Stimulated activated CD8-positive, alpha-beta memory T cell treated with anti-CD3 and anti-CD28 coated beads, Interleukin-4, amount 100 ng/mL, for 48 hours (primary cell): ENCODE data around the gene ZNF816.
A peak's percentile ranks its signal among the peaks of the same experiment; 100 is the strongest.
"Not testable (repeated sequence)": the region's sequence is repeated elsewhere in the genome, so short reads cannot be mapped to it uniquely, and the experiment has no call there.

Source experiments
- DNase-seq: peaks from one replicate; pipeline ENCODE4 v3.0.0-alpha.2; 2020

The ZNF816 gene

DNA sequence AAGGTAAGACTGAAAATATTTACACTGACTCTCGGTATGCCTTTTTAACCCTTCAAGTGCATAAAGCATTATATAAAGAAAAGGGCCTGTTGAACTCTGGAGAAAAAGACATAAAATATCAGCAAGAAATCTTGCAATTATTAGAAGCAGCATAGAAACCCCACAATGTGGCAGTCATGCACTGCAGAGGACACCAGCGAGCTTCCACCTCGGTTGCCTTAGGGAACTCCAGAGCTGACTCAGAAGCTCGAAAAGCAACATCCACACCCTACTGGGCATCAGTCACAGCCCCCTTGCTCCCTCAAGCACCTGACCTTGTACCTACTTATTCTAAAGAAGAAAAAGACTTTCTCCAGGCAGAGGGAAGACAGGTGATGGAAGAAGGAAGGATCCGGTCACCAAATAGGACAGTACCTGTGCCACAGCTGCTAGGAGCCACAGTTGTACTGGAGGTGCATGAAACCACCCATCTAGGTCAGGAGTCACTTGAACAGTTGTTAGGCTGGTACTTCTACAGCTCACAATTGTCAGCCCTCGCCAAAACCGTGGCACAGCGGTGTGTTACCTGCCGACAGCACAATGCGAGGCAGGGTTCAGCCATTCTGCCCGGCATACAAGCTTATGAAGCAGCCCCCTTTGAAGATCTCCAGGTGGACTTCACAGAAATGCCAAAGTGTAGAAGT is 2.9 kb downstream of the ZNF816 start:
- DNase-seq: no peak

- DNase-seq: no peak
These were observed 5.1 kb downstream of the ZNF816 start for GRCh38 chr19:52957591-52957990.

DNA sequence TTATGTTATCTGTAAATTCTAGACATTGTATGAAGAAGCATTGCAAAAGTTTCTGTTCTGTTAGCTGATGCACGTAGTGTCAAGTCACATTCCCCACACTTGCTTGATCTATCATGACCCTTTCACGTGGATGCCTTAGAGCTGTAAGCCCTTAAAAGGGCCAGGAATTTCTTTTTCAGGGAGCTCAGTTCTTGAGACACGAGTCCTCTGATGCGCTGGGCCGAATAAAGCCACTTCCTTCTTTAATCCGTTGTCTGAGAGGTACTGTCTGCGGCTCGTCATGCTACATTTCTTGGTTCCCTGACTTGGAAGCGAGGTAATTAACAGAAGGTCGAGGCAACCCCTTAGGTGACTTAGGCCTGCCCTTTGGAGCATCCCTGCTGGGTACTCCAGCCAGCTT is 5.8 kb downstream of the ZNF816 start:
- DNase-seq: no peak

DNA sequence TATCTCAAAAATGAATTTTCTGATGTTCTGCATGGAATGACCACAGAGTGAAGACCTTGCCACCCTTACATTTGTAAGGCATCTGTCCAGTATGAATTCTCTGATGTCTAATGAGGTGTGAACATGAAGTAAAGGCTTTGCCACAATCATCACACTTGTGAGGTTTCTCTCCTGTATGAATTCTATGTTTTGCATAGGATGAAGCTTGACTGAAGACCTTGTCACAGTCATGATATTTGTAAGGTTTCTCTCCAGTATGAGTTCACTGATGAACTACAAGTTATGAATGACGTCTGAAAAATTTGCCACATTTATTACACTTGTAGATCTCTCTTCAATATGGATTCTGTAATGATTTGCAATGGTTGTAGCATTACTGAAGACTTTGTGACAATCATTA is 13.3 kb downstream of the ZNF816 start:
- DNase-seq: no peak

DNA sequence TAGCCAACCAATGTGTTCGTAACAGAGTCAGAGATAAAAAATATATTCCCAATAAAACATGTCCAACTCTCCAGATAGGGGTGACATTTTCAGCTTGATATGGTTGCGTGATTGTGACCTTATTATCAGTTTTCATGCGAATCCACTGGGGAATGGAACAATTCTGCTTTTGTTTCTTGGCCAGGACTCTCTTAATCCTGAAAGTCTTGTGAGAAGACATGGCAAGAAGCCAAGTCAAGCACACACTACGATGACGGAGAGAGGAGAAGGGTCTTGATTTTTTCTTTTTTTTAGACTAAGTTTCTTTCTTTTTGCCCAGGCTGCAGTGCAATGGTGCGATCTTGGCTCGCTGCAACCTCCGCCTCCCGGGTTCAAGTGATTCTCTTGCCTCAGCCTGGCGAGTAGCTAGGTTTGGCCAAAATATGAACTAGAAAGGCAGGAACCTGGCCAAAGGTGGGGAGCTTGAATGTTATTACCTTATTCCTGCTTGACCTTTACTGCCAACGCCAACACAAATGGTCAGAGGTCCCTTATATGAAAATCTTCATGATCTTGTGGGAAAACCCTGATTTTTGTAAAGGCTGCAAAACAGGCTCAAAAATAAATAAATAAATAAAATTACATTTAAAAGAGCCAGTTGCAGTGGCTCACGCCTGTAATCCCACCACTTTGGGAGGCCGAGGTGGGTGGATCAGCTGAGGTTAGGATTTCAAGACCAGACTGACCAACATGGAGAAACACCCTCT is 14.5 kb downstream of the ZNF816 start:
- DNase-seq: no peak

DNA sequence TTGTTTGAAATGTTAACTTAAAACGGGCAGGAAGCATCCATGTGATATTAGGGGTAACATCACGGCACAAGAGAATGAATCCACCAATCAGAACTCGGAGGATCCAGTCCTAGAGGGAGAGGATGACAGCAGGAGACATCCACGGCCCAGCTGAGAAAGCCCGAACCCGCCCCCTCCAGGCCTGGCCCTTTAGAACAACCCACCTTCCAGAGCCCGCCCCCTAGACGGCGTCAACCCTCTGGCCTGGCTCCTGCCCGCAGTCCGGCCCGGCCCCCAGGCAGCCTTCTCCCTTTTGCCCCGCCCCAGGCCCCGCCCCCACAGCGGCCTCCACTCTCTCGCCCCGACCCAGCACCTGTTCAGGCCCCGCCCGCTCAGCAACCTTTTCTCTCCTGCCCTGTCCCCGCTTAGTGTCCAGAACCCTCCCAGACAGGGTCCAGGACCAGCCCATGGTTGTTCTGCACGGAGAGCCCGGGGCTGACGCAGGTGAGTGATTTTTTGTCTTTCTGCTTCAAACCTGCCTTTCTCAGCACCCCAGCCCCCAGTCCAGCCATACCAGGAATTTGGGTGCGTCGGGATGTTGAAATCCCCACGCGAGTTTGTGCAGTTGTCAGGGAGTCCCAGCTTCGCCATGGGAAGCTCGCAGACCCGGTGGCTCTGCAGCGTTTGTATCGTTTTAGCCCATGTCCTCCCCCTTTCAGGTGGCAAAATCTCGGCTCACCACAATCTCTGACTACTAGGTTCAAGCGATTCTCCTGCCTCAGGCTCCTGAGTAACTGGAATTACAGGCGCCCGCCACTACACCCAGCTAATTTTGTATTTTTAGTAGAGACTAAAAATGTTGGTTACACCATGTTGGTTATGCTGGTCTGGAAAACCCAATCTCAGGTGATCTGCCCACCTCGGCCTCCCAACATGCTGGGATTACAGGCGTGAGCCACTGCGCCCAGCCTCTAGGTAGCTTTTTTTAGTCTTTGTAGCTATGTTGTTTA is 16.1 kb downstream of the ZNF816 start:
- DNase-seq: no peak

DNA sequence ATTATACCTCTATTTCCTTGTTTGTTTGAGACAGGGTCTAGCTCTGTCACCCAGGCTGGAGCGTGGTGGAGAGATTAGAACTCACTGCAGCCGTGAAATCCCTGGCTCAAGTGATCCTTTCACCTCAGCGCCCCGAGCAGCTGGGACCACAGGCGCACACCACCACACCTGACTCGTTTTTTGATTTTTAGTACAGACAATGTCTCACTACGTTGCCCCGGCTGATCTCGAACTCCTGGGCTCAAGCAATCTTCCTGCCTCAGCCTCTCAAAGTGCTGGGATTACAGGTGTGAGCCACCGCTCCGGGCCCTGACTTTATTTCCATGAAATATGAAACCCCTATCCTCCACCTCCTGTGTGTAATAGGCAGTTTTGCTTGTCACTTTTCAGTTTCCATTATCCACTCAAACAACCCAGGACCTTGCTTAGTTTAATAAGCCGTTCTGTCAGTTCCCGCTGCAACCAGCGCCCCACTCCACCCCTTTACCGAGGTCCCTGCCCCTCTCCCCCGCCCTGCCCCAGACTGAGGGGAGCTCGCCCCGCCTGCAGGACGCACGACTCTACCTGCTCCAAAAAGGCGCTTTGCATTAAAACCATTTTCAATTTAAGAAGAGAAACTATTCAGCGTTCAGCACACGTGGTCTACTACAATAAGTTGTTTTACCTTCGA is 16.9 kb downstream of the ZNF816 start:
- no peak for DNase-seq

GRCh38 chr19:52944703-52945493 is 17.8 kb downstream of the ZNF816 start:
- not testable (repeated sequence) for DNase-seq

DNA sequence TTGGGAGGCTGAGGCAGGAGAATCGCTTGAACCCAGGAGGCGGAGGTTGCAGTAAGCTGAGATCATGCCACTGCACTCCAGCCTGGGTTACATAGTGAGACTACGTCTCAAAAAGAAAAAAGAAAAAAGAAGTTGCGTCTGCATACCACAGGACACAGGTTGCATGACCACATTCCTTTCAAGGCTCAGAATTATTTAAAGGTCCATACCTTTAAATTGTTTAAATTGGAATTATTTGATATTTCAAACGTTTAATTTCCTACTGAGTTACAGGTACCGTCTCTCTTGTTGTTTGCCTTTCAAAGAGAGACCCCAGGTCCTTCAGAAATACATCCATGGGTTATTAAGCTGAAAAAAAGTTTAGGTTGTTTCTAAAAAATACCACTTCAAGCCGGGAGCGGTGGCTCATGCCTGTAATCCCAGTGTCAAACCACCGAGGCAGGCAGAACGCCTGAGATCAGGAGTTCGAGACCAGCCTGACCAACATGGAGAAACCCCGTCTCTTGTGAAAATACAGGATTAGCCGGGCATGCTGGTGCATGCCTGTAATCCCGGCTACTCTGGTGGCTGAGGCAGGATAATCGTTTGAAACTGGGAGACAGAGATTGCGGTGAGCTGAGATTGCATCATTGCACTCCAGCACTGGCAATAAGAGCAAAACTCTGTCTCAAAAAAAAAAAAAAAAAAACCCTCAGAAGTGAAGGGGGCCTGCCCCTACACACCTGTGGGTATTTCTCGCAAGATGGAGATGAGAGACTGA is 18.6 kb downstream of the ZNF816 start:
- no peak for DNase-seq

GRCh38 chr19:52943134-52943883 is 19.4 kb downstream of the ZNF816 start:
- no peak for DNase-seq

DNA sequence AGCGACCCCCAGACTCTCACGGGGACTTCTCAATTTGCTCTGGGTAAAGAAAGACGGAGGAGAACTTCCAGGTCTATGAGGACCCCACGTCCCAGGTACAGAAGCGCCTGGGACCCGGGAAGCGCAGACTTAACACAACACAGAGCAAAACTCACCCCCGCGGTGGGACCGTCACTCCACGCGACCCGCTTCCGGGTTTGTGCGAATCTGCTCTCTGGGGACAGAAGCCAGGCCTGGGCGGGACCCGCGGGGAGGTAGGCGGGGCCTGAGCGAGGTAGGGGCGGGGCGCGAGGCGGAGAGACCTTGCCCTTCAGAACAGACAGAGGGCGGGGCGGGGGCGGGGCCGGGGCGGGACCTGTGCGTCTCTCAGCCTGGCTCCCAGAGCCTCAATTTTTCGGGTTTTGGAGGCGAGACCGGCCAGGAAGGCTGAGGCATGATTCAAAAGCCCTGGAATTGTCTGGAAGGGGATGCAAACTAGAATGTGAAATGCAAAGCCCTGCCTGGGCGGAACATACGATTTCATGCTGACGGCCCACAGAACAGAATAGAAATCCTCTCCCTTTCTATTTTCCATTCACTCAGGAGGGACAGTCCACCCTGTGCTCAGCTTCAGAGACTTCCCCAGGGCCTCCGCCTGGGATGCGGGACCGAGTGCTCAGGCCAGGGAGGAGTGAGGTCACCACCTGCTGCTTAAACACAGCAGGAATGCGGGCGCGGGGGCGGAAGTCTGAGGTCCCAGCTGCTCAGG is 20.1 kb downstream of the ZNF816 start:
- DNase-seq: peak; percentile 96

- DNase-seq: peak; percentile 42
These were observed 20.7 kb downstream of the ZNF816 start for GRCh38 chr19:52941941-52942385.

- DNase-seq: not testable (repeated sequence)
These were observed 21.2 kb downstream of the ZNF816 start for GRCh38 chr19:52941523-52941922.

DNA sequence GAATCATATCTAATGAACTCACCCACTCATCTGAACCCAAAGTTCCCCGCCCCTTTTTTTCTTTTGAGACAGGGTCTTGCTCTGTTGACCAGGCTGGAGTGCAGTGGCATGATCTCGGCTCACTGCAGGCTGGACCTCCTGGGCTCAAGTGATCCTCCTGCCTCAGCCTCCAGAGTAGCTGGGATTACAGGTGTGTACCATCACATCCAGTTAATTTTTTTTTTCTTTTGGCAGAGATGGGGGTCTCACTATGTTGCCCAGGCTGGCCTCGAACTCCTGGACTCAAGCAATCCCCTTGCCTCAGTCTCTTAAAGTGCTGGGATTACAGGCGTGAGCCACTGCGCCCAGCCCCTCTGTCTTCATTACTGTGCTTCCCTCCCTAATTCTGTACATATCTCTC is 21.8 kb downstream of the ZNF816 start:
- not testable (repeated sequence) for DNase-seq

DNA sequence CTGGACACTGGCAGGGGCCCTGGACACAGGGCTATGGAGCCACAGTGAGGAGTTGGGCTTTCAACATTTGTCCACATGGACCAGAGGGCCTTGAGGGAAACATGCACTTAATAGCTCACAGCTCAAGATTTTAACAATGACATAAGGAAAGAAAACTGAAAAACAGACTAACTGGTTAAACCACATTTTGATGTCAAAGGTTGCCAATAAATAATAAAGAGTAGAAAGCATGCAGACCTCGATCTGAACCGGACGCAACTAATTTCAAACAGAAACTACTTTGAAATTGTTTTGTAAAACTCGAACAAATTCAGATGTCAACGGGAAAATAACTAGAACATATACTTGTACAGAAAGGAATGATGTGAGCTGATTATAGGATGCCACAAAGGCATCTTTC is 23.9 kb downstream of the ZNF816 start:
- no peak for DNase-seq

DNA sequence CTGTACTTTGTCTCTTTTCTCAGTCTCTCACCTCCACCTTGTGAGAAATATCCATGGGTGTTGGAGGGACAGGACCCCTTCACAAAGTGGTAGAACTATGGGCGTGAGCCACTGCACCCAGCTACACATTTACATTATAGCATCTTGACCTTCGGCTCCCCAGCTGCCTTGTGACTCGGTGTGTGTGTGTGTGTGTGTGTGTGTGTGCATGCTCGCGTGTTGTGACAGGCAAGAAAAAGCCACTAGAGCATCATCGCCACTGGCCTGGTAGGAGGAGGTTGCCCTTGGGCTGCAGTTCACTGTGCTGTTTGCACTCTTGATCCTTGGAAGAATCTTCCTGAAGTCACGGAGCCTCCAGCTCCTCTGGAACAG is 25.7 kb downstream of the ZNF816 start:
- no peak for DNase-seq

GRCh38 chr19:52936151-52936953 is 26.3 kb downstream of the ZNF816 start:
- DNase-seq: no peak

DNA sequence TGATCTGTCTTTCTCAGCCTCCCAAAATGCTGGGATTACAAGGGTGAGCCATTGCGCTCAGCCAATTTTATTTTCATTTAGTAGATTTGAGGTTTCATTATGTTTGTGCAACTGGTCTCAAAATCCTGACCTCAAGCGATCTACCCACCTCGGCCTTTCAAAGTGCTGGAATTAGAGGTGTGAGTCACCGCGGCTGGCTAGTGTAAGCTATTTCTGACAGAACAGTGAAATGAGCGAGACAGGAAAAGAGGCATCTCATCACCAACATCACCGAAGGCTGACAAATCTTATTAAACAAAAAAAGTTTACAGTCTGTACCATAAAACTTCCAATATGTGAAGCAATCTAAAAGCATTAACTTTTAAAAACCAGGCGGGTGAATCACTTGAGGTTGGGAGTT is 27.2 kb downstream of the ZNF816 start:
- DNase-seq: no peak

- DNase-seq: not testable (repeated sequence)
These were observed 38.0 kb downstream of the ZNF816 start for GRCh38 chr19:52924641-52925040.
